ENCODE results near the gene AFF4.

- TF ChIP-seq EZH2phosphoT487 (IDR thresholded peaks at IDR 0.05; ENCODE audit: insufficient read depth, low read depth) (no peak), EZH2 (IDR thresholded peaks at IDR 0.05; ENCODE audit: insufficient read depth, poor library complexity, severe bottlenecking) (no peak)
Measured at GRCh38 chr5:132943362-132944022, 19.9 kb downstream of the AFF4 start.

Data from GM23248 (cell line).